Measurements from ENCODE around the gene CDX1. TPM values are rescaled to one million over a fixed set of nuclear protein-coding genes. Genes with fewer than 3 reads are reported as not detected.

CDX1 gene
- total and polyA plus RNA-seq, 8 donors: 0.31 to 472 (median 2.0) TPM; not detected in 5

- intact Hi-C loops (cut with DNase I; ENCODE audit: low total_unique reads): no loop called here
- Histone ChIP-seq H3K9me3 (no peaks in the 10 kb centered on the region), H3K36me3 (no peaks in the 10 kb centered on the region), H3K27ac (no peak overlapping the region), H3K4me1 (peaks cover 0 to 18% (median 9%) of the 10 kb centered on the region in 4 donors), H3K4me3 (no peak overlapping the region), H3K27me3 (peaks cover 9 to 48% (median 31%) of the 10 kb centered on the region in 3 donors)
- DNase-seq: no peak
- 47 to 73% (median 50%) methylated on average over 1 to 3 of the region's 3 CpGs for WGBS, 5 donors
- TF ChIP-seq POLR2A (IDR thresholded peaks at IDR 0.05) (no peak), CTCF (IDR thresholded peaks at IDR 0.05) (no peak), EP300 (IDR thresholded peaks at IDR 0.05) (no peak), POLR2AphosphoS5 (IDR thresholded peaks at IDR 0.05) (no peak)
Observed at GRCh38 chr5:150188146-150188842, 21.7 kb downstream of the CDX1 start.

GRCh38 chr5:150189326-150189725, 22.7 kb downstream of the CDX1 start:
- no peak for DNase-seq
- no peak for TF ChIP-seq POLR2AphosphoS5 (IDR thresholded peaks at IDR 0.05)
- TF ChIP-seq CTCF (IDR thresholded peaks at IDR 0.05): no peak
- TF ChIP-seq POLR2A (IDR thresholded peaks at IDR 0.05): no peak
- TF ChIP-seq EP300 (IDR thresholded peaks at IDR 0.05): no peak
- Histone ChIP-seq H3K27me3 (peaks cover 9 to 48% (median 31%) of the 10 kb centered on the region in 3 donors), H3K4me1 (peaks cover 0 to 18% (median 9%) of the 10 kb centered on the region in 4 donors), H3K36me3 (no peaks in the 10 kb centered on the region), H3K9me3 (no peaks in the 10 kb centered on the region), H3K27ac (no peak overlapping the region), H3K4me3 (no peak overlapping the region)
- intact Hi-C loops (cut with DNase I; ENCODE audit: low total_unique reads): no loop called here
- WGBS, 5 donors: 67 to 71% (median 70%) methylated on average over 3 of the region's 3 CpGs

GRCh38 chr5:150189728-150190502, 23.3 kb downstream of the CDX1 start, which contains the start of gene SLC6A7:
SLC6A7 (plus strand) TSS chr5:150190062; CDS start chr5:150190328, 266 bp downstream.
- peak within 1 kb of the TSS in 2 of 4 donors; percentile 4 to 26 for H3K4me3 ChIP-seq
- no peaks in the 10 kb centered on the region for H3K9me3 ChIP-seq
- H3K4me1 ChIP-seq: peaks cover 0 to 18% (median 9%) of the 10 kb centered on the region in 4 donors
- H3K27me3 ChIP-seq: peaks cover 9 to 48% (median 31%) of the 10 kb centered on the region in 3 donors
- TF ChIP-seq CTCF (IDR thresholded peaks at IDR 0.05) (no peak), POLR2AphosphoS5 (IDR thresholded peaks at IDR 0.05) (no peak), POLR2A (IDR thresholded peaks at IDR 0.05) (no peak), EP300 (IDR thresholded peaks at IDR 0.05) (no peak)
- WGBS, 5 donors: 4 to 34% (median 7%) methylated on average over 4 to 58 of the region's 58 CpGs
- H3K36me3 ChIP-seq: no peaks in the 10 kb centered on the region
- H3K27ac ChIP-seq: no peak within 1 kb of the TSS
- peak in 1 of 2 donors; percentile 53 for DNase-seq
- intact Hi-C loops (cut with DNase I; ENCODE audit: low total_unique reads): no loop called here

- no peak overlapping the region for H3K27ac ChIP-seq
- WGBS, 5 donors: 38 to 56% (median 43%) methylated on average over 12 to 16 of the region's 16 CpGs
- H3K27me3 ChIP-seq: peaks cover 9 to 48% (median 31%) of the 10 kb centered on the region in 3 donors
- DNase-seq: no peak
- no peak overlapping the region for H3K4me3 ChIP-seq
- H3K4me1 ChIP-seq: peaks cover 0 to 16% (median 8%) of the 10 kb centered on the region in 4 donors
- intact Hi-C loops (cut with DNase I; ENCODE audit: low total_unique reads): no loop called here
- no peaks in the 10 kb centered on the region for H3K36me3 ChIP-seq
- TF ChIP-seq CTCF (IDR thresholded peaks at IDR 0.05) (no peak), EP300 (IDR thresholded peaks at IDR 0.05) (no peak), POLR2AphosphoS5 (IDR thresholded peaks at IDR 0.05) (no peak), POLR2A (IDR thresholded peaks at IDR 0.05) (no peak)
- H3K9me3 ChIP-seq: no peaks in the 10 kb centered on the region
Observed at GRCh38 chr5:150190503-150190979, 24.0 kb downstream of the CDX1 start.
